ENCODE data around the gene ADARB2.

Gene ADARB2

GRCh38 chr10:1581189-1581588 lies 156.1 kb downstream of the ADARB2 start:
- DNase-seq = no peak

DNA sequence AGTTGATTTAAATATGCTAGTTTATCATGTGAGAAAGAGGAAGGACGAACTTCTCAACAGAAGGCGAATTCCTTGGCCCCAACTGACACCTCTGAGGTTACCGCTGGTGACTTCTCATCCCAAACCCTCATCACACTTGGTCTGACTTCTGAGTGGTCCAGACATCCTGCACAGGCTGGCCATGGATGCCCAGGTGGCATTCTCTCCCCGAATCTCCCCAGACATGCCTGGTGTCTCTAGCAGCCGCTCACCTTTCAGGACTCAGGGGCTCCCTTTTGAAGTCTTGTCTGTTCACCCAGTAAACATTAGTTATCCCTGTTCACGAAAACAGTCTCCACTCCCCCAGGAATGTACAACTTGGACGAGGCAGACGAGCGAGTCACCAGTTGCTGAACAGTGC lies 157.7 kb downstream of the ADARB2 start:
- DNase-seq = no peak

GRCh38 chr10:1579141-1579491 lies 158.2 kb downstream of the ADARB2 start:
- no peak for DNase-seq

GRCh38 chr10:1578392-1579140 lies 158.8 kb downstream of the ADARB2 start:
- DNase-seq = no peak

GRCh38 chr10:1577945-1578344 lies 159.4 kb downstream of the ADARB2 start:
- no peak for DNase-seq

- no peak for DNase-seq
Observed at GRCh38 chr10:1577373-1577770, 160.0 kb downstream of the ADARB2 start.

DNA sequence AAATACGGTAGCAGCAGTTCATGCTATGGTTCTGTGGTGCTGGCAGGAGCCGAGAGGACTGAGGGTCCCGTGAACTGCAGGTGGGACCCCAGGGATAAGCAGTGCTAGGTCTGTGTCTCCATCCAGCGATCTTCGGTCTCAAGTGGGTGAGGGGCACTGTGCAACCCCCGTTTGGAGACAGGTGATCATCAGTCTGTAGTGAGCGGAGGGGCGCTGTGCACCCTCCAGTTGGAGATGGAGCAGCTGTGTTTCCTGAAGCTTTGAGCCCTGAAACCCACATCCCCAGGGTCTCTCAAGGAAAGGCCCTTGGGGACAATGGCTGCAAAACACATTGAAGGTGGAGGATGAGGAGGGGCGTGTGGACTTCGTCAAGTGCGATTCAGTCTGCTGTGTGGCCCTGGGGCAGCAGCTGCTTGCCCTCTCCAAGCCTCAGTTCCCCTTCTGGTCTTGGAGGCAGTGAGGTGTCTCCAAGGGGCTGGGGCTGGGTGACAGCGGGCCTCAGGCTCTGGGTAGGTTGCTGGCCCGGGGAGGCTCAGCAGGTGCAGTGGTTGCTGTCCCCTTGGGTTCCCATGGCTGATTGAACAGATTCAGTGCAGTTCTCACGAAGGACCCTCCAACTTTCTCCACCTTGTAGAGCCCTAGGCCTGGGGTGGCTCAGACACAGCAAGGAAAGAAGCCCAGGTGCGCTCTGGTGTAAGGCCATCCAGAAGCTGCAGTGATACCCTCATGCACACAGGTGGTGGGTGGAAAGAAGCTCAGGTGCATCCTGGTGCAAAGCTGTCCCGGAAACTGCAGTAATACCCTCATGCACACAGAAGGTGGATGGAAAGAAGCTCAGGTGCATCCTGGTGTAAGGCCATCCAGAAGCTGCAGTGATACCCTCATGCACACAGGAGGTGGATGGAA lies 160.6 kb downstream of the ADARB2 start:
- DNase-seq = no peak

DNA sequence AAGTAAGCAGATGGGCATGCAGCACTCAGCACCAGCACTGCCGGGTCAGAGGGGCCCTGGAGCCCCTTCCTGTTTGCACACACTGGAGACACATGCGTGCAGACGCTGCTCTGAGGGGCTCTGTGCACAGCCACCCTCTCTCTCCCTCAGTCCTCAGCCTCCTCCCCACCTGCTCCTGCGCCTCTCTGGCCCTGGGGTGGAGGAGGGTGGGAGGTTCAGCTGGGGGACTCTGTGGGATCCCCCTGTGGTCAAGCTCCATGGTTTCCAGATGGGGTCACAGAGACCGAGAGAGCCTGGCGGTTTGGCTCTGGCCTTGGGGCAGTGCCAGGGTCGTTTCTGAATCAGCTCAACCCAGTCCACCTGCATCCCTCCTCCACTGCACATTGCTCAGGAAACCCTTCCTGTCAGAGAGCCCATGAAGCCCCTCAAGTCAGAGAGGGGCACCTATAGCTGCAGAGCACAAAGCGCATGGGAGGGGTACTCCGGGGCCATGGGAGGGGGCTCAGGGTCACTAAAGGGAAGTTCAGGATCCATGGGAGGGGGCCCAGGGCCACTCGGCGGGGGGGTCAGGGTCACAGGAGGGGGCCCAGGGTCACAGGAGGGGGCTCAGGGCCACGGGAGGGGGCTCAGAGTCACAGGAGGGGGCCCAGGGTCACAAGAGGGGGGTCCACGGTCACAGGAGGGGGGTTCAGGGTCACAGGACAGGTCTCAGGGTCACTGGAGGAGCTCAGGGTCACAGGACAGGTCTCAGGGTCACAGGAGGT lies 161.7 kb downstream of the ADARB2 start:
- DNase-seq = no peak

DNA sequence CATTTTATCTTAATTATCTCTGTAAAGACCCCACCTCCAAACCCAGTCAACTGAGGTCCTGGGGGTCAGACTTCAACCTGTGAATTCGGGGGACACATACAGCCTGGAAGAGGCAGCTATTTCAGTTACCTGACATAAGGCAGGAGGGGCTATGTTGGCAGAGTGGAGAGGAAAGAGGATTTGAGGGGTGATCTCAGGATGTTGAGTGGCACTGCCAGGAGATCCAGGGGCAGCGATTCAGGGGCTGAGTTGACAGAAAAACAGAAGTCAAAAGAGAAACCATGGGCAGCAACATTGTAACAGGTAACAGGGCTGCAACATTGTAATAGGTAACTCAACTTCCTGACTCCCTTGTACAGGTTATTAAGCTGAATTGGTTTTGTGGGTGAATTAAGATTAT lies 162.6 kb downstream of the ADARB2 start:
- DNase-seq = no peak

DNA sequence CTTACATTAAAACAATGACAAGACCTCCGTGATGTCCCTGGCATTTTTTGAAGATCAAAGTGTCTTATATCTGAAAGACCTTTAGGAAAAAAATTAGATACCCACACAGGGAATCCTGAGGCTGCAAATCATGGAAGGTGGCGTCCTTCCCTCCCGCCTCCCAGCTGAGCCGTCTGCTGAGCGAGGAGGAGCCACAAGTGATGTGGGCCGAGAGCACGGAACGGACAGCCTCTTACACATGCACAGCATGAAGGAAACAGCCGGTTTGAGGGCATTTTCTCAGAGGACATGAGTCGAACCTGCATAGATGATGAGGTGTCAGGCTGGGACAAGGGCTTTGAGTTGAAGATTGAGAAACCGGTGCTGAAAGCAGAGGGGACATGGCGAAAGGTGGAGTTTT lies 163.3 kb downstream of the ADARB2 start:
- no peak for DNase-seq

DNA sequence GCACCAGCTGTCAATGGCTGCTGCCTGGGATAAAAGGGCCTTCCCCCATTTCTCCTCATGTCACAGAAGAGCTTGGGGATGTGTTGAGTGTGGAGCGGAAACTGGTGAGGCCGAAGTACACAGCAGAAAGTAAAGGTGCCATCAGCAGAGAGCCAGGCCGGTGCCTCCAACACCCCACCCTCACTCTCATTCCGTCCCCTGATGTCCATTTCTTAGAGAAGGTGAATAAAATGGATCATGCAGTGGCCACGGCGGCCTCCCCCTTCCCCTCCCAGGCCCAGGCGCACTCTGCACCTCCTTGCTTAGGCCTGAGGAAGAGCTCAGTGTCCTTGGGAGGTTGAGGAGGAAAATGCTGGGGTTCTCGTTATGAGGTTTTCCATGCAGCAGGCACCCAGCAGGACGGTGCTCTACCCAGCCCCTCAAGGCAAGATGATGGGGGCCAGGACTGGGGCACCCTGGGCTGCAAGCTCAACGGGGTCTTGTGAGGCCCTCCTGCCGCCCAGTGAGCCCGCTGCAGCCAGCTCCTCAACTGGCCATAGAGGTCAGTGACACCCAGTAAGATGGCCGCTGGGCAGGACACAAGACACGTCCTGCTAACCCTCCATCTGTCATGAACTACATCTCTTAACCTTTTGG lies 163.9 kb downstream of the ADARB2 start:
- no peak for DNase-seq

GRCh38 chr10:1572519-1573333 lies 164.6 kb downstream of the ADARB2 start:
- DNase-seq = no peak

GRCh38 chr10:1571587-1572237 lies 165.6 kb downstream of the ADARB2 start:
- no peak for DNase-seq

DNA sequence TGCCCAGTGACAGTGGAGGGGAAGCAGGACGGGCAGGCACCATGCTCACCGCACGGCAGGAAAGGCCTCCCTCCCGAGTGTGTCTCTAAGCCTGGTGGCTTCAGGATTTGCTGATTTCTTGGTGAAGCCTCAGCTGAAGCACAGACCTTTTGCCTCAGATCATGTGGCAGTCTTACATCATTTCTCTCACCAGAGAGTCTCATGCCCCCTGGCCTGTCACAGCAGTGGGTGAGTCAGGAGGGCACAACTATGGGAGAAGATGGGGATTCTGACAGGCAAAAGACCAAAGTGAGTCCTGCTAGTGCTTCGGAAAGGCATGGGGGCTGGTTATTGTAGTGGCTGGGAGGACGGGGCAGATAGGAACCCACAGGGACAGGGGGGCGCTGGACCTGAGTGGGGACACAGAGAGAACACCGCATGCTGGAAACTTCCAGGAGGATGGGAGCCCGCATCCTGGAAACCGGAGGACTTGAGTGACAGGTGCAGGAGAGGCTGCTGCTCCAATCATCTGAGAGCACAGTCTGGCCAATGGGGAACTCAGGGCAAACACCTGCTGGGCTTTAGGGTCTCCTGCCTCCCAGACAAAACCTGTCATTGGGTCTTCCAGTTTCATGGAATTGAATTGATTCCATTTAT lies 166.8 kb downstream of the ADARB2 start:
- no peak for DNase-seq

DNA sequence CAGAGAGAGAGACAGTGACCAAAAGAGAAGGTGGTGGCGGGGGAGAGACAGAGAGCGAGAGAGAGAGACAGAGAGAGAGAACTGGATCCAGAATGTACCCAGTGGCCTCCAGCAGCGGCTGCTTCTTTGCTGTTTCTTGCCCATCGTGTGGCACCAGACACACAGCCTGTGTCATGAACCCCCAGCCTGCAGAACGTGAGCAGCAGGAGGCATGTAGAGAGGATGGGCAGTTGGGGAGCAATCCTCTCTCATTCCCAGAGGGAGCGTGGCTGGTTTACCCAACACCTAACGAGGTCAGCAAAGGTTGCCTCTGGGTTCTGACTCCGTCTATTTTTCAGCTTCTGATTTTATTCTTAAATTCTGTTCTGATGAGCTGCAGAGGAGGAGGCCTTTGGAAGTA lies 168.1 kb downstream of the ADARB2 start:
- no peak for DNase-seq

- DNase-seq = no peak
Observed at GRCh38 chr10:1567742-1568495, 169.4 kb downstream of the ADARB2 start.

- DNase-seq = no peak
Observed at GRCh38 chr10:1567152-1567551, 170.2 kb downstream of the ADARB2 start.

GRCh38 chr10:1564791-1565190 lies 172.5 kb downstream of the ADARB2 start:
- DNase-seq = no peak

- no peak for DNase-seq
Observed at GRCh38 chr10:1563028-1563427, 174.3 kb downstream of the ADARB2 start.

DNA sequence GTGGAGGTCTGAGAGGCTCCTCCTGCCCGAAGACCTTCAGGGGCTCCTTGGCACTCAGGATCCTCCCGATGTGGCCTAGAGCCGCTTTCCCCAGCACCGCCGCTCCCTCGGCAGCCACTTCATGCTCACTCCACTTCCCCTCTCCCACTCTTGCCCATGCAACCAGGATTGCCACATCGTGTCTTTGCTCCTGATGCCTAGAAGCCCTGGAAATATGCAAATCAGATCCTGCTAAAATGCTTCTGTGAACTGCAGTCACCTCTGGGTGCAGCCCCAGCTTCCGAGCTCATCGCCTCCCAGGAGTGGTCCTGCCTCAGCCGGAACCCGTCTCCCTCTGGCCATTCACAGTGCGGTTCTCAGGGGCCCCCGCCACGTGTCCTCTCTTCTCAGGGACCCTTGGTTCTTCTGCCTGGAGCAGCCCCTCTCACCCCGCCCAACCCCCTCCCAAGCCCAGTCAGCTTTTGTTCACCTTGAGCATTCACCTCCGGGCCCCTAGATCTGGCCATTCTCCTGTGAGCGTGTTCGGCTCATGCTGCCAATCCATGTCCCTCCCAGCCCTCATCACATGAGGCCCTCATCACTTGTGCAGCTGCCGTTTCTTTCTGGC lies 175.5 kb downstream of the ADARB2 start:
- DNase-seq = no peak

Measured in NCI-H1105 treated with DMSO at 0.1 percent for 48 hours (cell line).